SK-N-SH treated with all-trans-retinoic acid at 6 μM for 48 hours (cell line): ENCODE measurements around the gene BRD7.

Source experiments
- PPARA ChIP-seq: fragments of 250-450 bp; sonication (Bioruptor Pico); IDR thresholded peaks from 2 replicates; pipeline ENCODE4 v1.5.0; 2020; ENCODE audit warnings: mild to moderate bottlenecking, borderline replicate concordance
- ZFP3 ChIP-seq: fragments of 250-450 bp; sonication (Bioruptor Pico); IDR thresholded peaks from 2 replicates; pipeline ENCODE4 v1.5.0; 2020; ENCODE audit warnings: mild to moderate bottlenecking, moderate library complexity
- TF ChIP-seq, protein P1 (sequence below): fragments of 250-450 bp; sonication (Bioruptor Pico); IDR thresholded peaks from 2 replicates; pipeline ENCODE4 v1.5.1; 2020; ENCODE audit warnings: low read depth, mild to moderate bottlenecking, moderate library complexity

DNA sequence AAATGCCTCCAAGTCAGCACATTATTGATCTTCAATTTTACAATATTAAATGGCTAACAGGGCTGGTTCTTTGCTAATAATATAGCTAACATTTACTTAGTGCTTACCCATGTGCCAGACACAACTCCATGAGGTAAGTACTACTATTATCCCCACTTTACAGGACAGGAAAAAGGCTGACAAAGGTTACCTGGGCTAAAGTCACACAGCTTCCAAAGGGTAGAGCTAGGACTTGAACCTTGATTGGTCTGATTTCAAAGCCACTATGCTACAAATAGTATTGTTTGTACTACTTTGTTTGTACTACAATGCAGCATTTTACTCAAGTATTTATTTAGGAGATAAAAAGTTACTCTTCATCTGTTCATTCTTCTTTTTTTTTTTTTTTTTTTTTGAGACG is 31.9 kb downstream of the BRD7 start:
- TF ChIP-seq ZFP3 (CRISPR knock-in tag) (no peak), PPARA (CRISPR knock-in tag) (no peak)
- TF ChIP-seq, protein P1, sequence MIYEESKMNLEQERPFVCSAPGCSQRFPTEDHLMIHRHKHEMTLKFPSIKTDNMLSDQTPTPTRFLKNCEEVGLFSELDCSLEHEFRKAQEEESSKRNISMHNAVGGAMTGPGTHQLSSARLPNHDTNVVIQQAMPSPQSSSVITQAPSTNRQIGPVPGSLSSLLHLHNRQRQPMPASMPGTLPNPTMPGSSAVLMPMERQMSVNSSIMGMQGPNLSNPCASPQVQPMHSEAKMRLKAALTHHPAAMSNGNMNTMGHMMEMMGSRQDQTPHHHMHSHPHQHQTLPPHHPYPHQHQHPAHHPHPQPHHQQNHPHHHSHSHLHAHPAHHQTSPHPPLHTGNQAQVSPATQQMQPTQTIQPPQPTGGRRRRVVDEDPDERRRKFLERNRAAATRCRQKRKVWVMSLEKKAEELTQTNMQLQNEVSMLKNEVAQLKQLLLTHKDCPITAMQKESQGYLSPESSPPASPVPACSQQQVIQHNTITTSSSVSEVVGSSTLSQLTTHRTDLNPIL (CRISPR knock-in tag), result no peak
